Activated CD4-positive, alpha-beta memory T cell treated with anti-CD3 and anti-CD28 coated beads for 36 hours (primary cell): ENCODE data around the gene PLEKHF1. TPM values are rescaled to one million over a fixed set of nuclear protein-coding genes. Genes with fewer than 3 reads are reported as not detected.
"Not testable (repeated sequence)": the region's sequence is repeated elsewhere in the genome, so short reads cannot be mapped to it uniquely, and the experiment has no call there.

ENCODE experiments used
- CTCF ChIA-PET: fragments of 350-600 bp; sonication (Branson Sonifier 250); formaldehyde crosslinking; loops from one replicate; lab custom pipeline; 2021; ENCODE audit warnings: antibody characterized with exemption, inconsistent platforms; lab: Charles Lee
- POLR2A ChIA-PET: fragments of 350-600 bp; sonication (Branson Sonifier 250); formaldehyde crosslinking; loops from one replicate; lab custom pipeline; 2021; ENCODE audit warnings: antibody characterized with exemption; lab: Charles Lee
- DNase-seq: peaks from one replicate; pipeline ENCODE4 v3.0.0-alpha.2; 2020
- H3K27ac Mint-ChIP-seq: one replicate; pipeline ENCODE4 v1.8.0; 2021; ENCODE audit warnings: mixed read lengths
- H3K27me3 Mint-ChIP-seq: one replicate; pipeline ENCODE4 v1.8.0; 2021; ENCODE audit warnings: mixed read lengths
- H3K36me3 Mint-ChIP-seq: one replicate; pipeline ENCODE4 v1.8.0; 2021; ENCODE audit warnings: mixed read lengths
- H3K4me1 Mint-ChIP-seq: one replicate; pipeline ENCODE4 v1.8.0; 2021; ENCODE audit warnings: low read depth, mixed read lengths
- H3K4me3 Mint-ChIP-seq: one replicate; pipeline ENCODE4 v1.8.0; 2021; ENCODE audit warnings: mild to moderate bottlenecking, mixed read lengths
- H3K9me3 Mint-ChIP-seq: one replicate; pipeline ENCODE4 v1.8.0; 2021; ENCODE audit warnings: mixed read lengths
- intact Hi-C: fragments of 100-400 bp; cut with micrococcal nuclease; formaldehyde crosslinking; loops from one replicate; pipeline ENCODE4 v1.15.1; 2023
- total RNA-seq, 2 experiments: library from RNA; stranded (reverse); gene quantifications; one replicate each; pipeline ENCODE4 v1.2.3, GENCODE V29; 2021

Gene PLEKHF1
- total RNA-seq, 2 experiments from 2014 or later: 23.6 to 24.3 TPM

DNA sequence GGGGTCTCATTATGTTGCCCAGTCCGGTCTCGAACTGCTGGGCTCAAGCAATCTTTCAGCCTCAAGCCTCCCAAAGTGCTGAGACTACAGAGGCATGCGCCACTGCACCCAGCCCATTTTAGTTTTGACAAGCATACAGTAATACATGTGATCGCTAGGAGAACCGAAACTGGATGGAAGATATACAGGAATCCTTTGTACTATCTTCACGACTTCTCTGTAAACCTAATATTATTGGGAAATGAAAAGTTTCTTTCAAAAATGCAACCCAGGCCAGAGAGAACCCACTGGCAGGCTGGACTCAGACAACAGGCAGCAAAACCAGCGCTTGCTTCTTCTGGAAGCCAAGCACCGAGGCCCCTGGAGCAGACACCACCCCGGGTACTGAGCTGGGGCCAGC lies 40.4 kb downstream of the PLEKHF1 start:
- ChIA-PET CTCF (interaction anchor here (1.5 to 2.3 kb wide), 4 partner anchors 11 to 95 kb away, joined by 5 to 17 read pairs (median 8); no protein-coding TSS in a partner anchor), POLR2A (interaction anchor here (2.2 kb wide), 1 partner anchor 9 kb away, joined by 5 read pairs; the partner anchor contains the start of gene C19orf12)
- no peak for DNase-seq
- intact Hi-C loops: loop anchor here (1.0 kb wide), 1 partner anchor 9 kb away; no protein-coding TSS in a partner anchor
- Mint-ChIP-seq H3K4me1 (peaks cover 38% of the 10 kb centered on the region), H3K27ac (peak overlapping the region; percentile 95), H3K9me3 (no peaks in the 10 kb centered on the region), H3K4me3 (no peak overlapping the region), H3K36me3 (peaks cover 15% of the 10 kb centered on the region), H3K27me3 (no peaks in the 10 kb centered on the region)

- DNase-seq: no peak
- Mint-ChIP-seq H3K4me3 (no peak overlapping the region), H3K36me3 (peaks cover 15% of the 10 kb centered on the region), H3K27me3 (no peaks in the 10 kb centered on the region), H3K27ac (peak overlapping the region; percentile 95), H3K4me1 (peaks cover 45% of the 10 kb centered on the region), H3K9me3 (no peaks in the 10 kb centered on the region)
- ChIA-PET CTCF (interaction anchor here (1.5 to 2.3 kb wide), 5 partner anchors 10 to 96 kb away, joined by 3 to 17 read pairs (median 7); no protein-coding TSS in a partner anchor), POLR2A (interaction anchor here (1.6 to 2.2 kb wide), 2 partner anchors 8 to 9 kb away, joined by 3 to 5 read pairs; partner anchors contain the start of gene C19orf12)
- intact Hi-C loops: no loop called here
Measured at GRCh38 chr19:29706635-29707034, 41.4 kb downstream of the PLEKHF1 start.

- intact Hi-C loops: no loop called here
- Mint-ChIP-seq H3K9me3 (no peaks in the 10 kb centered on the region), H3K27ac (no peak overlapping the region), H3K4me1 (peaks cover 64% of the 10 kb centered on the region), H3K27me3 (no peaks in the 10 kb centered on the region), H3K36me3 (peaks cover 27% of the 10 kb centered on the region), H3K4me3 (no peak overlapping the region)
- POLR2A ChIA-PET: no interaction called here
- CTCF ChIA-PET: no interaction called here
- DNase-seq: no peak
Measured at GRCh38 chr19:29708554-29709439, 43.5 kb downstream of the PLEKHF1 start.

- peaks cover 24% of the 10 kb centered on the region for H3K36me3 Mint-ChIP-seq
- H3K4me1 Mint-ChIP-seq: peaks cover 65% of the 10 kb centered on the region
- H3K4me3 Mint-ChIP-seq, CTCF ChIA-PET, POLR2A ChIA-PET, H3K9me3 Mint-ChIP-seq, intact Hi-C loops, H3K27ac Mint-ChIP-seq, DNase-seq, H3K27me3 Mint-ChIP-seq: not testable (repeated sequence)
Measured at GRCh38 chr19:29709440-29709798, 44.2 kb downstream of the PLEKHF1 start.

- H3K4me1 Mint-ChIP-seq: peaks cover 53% of the 10 kb centered on the region
- intact Hi-C loops: loop anchor here (10.0 kb wide), 1 partner anchor 187 kb away; the partner anchor contains the start of gene VSTM2B
- H3K36me3 Mint-ChIP-seq: peaks cover 20% of the 10 kb centered on the region
- POLR2A ChIA-PET: interaction anchor here (0.7 to 2.1 kb wide), 2 partner anchors 46 to 106 kb away, joined by 3 to 6 read pairs; partner anchors contain the start of genes PLEKHF1 and POP4
- CTCF ChIA-PET: interaction anchor here (0.9 to 8.5 kb wide), 6 partner anchors 19 to 161 kb away, joined by 3 to 192 read pairs (median 8); partner anchors contain the start of gene POP4
- H3K4me3 Mint-ChIP-seq: no peak overlapping the region
- no peak for DNase-seq
- no peaks in the 10 kb centered on the region for H3K9me3 Mint-ChIP-seq
- H3K27ac Mint-ChIP-seq: peak overlapping the region; percentile 47
- H3K27me3 Mint-ChIP-seq: no peaks in the 10 kb centered on the region
Measured at GRCh38 chr19:29711584-29712132, 46.4 kb downstream of the PLEKHF1 start.

DNA sequence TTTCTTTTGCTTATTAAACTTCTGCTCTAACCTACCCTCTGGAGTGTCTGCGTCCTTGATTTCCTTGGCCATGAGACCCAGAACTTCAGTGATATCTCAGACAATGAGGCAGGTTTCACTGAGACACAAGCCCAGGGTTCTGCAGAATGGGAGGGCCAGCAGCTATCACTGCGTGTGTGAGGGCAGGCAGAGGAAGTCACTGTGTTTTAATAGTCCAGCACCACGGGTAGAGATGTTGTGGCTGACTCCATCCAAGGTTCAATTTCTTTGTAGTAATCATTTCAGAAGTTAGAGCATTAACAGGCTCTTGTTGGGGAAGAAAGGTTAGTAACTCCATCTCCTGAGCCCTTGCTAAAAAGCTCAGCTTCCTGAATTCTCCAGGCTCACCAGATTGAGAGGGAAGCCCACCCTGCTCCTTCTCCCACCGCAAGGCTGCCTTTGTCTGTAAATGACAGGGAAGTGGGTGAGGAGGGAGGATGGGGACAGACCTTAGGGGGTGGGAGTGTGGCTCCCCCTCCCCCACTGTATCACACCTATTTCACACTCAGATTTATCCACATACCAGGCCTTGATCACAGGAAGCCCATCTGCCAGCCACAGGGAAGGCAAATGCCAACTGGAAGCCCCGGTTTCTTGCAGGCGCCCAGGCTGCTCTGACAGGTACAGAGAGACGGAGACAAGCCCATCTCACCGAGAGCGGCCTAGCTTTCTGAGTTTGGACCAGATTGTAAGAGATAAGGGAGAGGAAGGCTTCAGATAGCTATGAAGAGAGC lies 47.7 kb downstream of the PLEKHF1 start:
- Mint-ChIP-seq H3K9me3 (no peaks in the 10 kb centered on the region), H3K27ac (peak overlapping the region; percentile 81), H3K36me3 (peaks cover 14% of the 10 kb centered on the region), H3K4me3 (peak overlapping the region; percentile 85), H3K4me1 (peaks cover 55% of the 10 kb centered on the region), H3K27me3 (no peaks in the 10 kb centered on the region)
- ChIA-PET CTCF (interaction anchor here (1.3 to 8.5 kb wide), 8 partner anchors 17 to 104 kb away, joined by 3 to 192 read pairs (median 10); partner anchors contain the start of genes PLEKHF1 and POP4), POLR2A (interaction anchor here (0.7 to 2.1 kb wide), 6 partner anchors 40 to 107 kb away, joined by 3 to 6 read pairs (median 4); partner anchors contain the start of gene POP4)
- DNase-seq: no peak
- intact Hi-C loops: loop anchor here (10.0 kb wide), 1 partner anchor 188 kb away; the partner anchor contains the start of gene VSTM2B

DNA sequence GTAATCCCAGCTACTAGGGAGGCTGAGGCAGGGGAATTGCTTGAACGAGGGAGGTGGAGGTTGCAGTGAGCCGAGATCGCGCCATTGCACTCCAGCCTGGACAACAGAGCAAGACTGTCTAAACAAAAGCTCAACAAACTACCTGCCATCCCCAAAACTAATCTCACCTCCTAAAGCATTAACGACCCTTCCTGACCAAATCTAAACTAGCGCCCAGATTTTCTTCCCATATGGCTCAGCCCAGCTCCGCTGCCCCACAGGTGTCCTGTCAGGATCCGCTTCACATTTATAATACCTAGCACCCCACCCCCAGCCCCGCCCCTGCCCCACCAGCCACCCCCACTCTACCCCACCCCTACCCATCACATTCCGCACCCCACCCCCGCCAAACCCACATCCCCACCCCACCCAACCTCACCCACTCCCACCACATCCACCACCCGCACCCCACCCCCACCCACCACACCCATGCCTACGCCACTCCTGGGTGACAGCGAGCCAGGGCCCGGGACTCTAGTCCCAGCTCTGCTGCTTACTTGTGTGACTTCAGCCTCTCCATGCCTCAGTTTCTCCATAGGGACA lies 49.2 kb downstream of the PLEKHF1 start:
- peaks cover 12% of the 10 kb centered on the region for H3K36me3 Mint-ChIP-seq
- intact Hi-C loops: loop anchor here (1.0 to 10.0 kb wide), 3 partner anchors 9 to 190 kb away; partner anchors contain the start of gene VSTM2B
- peak overlapping the region; percentile 81 for H3K27ac Mint-ChIP-seq
- ChIA-PET CTCF (interaction anchor here (0.6 to 8.5 kb wide), 11 partner anchors 16 to 106 kb away, joined by 3 to 192 read pairs (median 8); partner anchors contain the start of genes PLEKHF1 and POP4), POLR2A (interaction anchor here (0.7 to 2.8 kb wide), 11 partner anchors 8 to 187 kb away, joined by 3 to 19 read pairs (median 5); partner anchors contain the start of gene POP4)
- no peaks in the 10 kb centered on the region for H3K27me3 Mint-ChIP-seq
- no peaks in the 10 kb centered on the region for H3K9me3 Mint-ChIP-seq
- H3K4me1 Mint-ChIP-seq: peaks cover 49% of the 10 kb centered on the region
- peak overlapping the region; percentile 85 for H3K4me3 Mint-ChIP-seq
- no peak for DNase-seq

- H3K4me3 Mint-ChIP-seq: peak within 1 kb of the TSS; percentile 87
- POLR2A ChIA-PET: interaction anchor here (0.7 to 2.8 kb wide), 9 partner anchors 9 to 187 kb away, joined by 3 to 19 read pairs (median 5); partner anchors contain the start of gene POP4
- H3K27me3 Mint-ChIP-seq: no peaks in the 10 kb centered on the region
- CTCF ChIA-PET: interaction anchor here (0.6 to 8.5 kb wide), 13 partner anchors 10 to 226 kb away, joined by 3 to 192 read pairs (median 18); partner anchors contain the start of genes PLEKHF1, POP4 and URI1
- intact Hi-C loops: loop anchor here (1.0 to 10.0 kb wide), 3 partner anchors 10 to 190 kb away; partner anchors contain the start of gene VSTM2B
- no peaks in the 10 kb centered on the region for H3K9me3 Mint-ChIP-seq
- DNase-seq: peak; percentile 74
- peaks cover 12% of the 10 kb centered on the region for H3K36me3 Mint-ChIP-seq
- peaks cover 48% of the 10 kb centered on the region for H3K4me1 Mint-ChIP-seq
- peak within 1 kb of the TSS; percentile 98 for H3K27ac Mint-ChIP-seq
Measured at GRCh38 chr19:29714953-29715700, 49.9 kb downstream of the PLEKHF1 start, which contains the start of gene C19orf12. Gene C19orf12 (minus strand): TSS chr19:29715261. CDS start chr19:29708413, 6,848 bp downstream.

DNA sequence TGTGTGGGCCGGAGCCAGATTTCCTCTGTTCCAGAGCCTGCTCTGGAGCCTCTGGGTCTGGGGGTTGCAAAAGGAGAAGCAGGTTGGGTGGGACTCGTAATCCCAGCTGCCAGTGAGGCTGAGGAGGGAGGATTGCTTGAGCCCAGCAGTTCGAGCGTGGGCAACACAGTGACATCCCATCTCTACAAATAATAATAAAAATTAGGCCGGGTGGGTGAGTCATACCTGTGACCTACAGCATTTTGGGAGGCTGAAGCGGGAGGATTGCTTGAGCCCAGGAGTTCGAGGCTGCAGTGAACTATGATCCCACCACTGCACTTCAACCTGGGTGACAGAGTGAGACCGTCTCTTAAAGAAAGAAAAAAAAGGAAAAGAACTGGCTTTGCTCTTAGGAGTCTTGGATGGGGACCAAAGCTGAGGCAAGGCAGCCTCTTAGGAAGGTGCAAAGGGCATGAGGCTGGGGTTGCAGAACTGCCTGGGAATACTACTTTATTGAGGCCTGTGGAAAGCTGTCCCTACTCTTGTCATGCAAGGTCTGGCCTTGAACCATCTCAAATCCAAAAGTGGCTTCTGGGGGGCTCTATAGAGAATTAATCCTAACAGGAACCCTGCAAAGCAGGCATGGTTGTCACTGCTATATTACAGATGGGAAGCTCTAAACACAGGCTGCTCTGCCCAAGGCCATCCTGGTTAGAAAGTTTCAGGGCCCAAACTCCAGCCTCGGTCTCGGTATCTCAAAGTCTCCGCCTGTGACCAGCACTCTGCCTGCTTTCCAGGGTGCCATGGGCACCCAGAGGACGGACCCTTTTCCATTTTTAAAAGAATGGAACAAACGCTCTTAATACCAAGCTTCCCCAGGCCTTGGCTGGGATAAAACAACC lies 50.7 kb downstream of the PLEKHF1 start:
- H3K4me3 Mint-ChIP-seq: peak overlapping the region; percentile 87
- POLR2A ChIA-PET: interaction anchor here (0.6 to 2.8 kb wide), 15 partner anchors 8 to 226 kb away, joined by 3 to 19 read pairs (median 4); partner anchors contain the start of genes PLEKHF1, POP4 and URI1
- CTCF ChIA-PET: interaction anchor here (0.7 to 8.5 kb wide), 46 partner anchors 9 to 1641 kb away, joined by 3 to 192 read pairs (median 6); partner anchors contain the start of genes PLEKHF1, POP4 and URI1
- no peak for DNase-seq
- H3K36me3 Mint-ChIP-seq: peaks cover 12% of the 10 kb centered on the region
- peak overlapping the region; percentile 98 for H3K27ac Mint-ChIP-seq
- peaks cover 41% of the 10 kb centered on the region for H3K4me1 Mint-ChIP-seq
- no peaks in the 10 kb centered on the region for H3K27me3 Mint-ChIP-seq
- intact Hi-C loops: loop anchor here (1.0 to 10.0 kb wide), 5 partner anchors 22 to 191 kb away; partner anchors contain the start of genes POP4 and VSTM2B
- no peaks in the 10 kb centered on the region for H3K9me3 Mint-ChIP-seq
